ENCODE measurements around the gene SURF6. TPM values are rescaled to one million over a fixed set of nuclear protein-coding genes. Genes with fewer than 3 reads are reported as not detected.

SURF6 gene
- total RNA-seq, 1 experiment from 2014 or later: 16.1 TPM

DNA sequence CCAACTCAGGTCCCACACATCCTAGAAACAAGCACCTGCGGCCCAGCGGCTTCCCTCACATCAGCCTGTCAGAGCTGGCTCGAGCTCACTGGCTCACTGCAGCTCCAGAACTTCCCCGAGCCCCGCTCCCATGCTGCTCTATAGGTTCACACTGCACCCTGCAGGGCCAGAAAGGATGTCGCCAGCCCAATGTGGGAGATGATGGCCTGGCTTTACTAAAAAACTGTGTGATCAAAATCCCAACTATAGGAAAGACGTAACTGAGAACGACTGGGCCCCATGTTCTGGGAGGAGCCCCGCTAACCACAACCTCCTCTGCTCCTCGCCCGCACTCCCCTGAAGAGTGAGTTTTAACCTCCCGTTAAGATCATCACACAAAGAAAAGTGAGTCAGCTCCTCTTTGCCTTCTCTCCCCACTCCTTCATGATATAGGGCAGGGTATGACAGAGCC lies 35.3 kb upstream of the SURF6 start:
- TF ChIP-seq REST (IDR thresholded peaks at IDR 0.05; ENCODE audit: insufficient read depth in 1 of 2, low read depth in 2 of 2, low read length in 1 of 2): no peak
- TF ChIP-seq, protein P1, sequence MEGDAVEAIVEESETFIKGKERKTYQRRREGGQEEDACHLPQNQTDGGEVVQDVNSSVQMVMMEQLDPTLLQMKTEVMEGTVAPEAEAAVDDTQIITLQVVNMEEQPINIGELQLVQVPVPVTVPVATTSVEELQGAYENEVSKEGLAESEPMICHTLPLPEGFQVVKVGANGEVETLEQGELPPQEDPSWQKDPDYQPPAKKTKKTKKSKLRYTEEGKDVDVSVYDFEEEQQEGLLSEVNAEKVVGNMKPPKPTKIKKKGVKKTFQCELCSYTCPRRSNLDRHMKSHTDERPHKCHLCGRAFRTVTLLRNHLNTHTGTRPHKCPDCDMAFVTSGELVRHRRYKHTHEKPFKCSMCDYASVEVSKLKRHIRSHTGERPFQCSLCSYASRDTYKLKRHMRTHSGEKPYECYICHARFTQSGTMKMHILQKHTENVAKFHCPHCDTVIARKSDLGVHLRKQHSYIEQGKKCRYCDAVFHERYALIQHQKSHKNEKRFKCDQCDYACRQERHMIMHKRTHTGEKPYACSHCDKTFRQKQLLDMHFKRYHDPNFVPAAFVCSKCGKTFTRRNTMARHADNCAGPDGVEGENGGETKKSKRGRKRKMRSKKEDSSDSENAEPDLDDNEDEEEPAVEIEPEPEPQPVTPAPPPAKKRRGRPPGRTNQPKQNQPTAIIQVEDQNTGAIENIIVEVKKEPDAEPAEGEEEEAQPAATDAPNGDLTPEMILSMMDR (IDR thresholded peaks at IDR 0.05): no peak
- TF ChIP-seq TCF7L2 (IDR thresholded peaks at IDR 0.05; ENCODE audit: low read depth, low read length): no peak
- TF ChIP-seq POLR2AphosphoS5 (IDR thresholded peaks at IDR 0.05; ENCODE audit: low read depth, low read length): no peak
- no peak for TF ChIP-seq SIN3A (IDR thresholded peaks at IDR 0.05; ENCODE audit: borderline replicate concordance, insufficient read depth, low read depth, low read length)
- ChIA-PET POLR2A (interaction anchor here (0.7 kb wide), 1 partner anchor 16 kb away, joined by 4 read pairs; no protein-coding TSS in a partner anchor), CTCF (no interaction called here)
- in situ Hi-C loops (cut with HindIII; ENCODE audit: low pct_unique_long_range_greater_than_20kb, low sequenced_read_pairs): no loop called here
- no peaks in the 10 kb centered on the region for H3K9me3 ChIP-seq (ENCODE audit: control insufficient read depth, insufficient read depth, low read depth, low read length)
- intact Hi-C loops (cut with micrococcal nuclease; ENCODE audit: unreplicated experiment): no loop called here
- H3K4me3 ChIP-seq (ENCODE audit: low read depth in 2 of 2, low read length in 2 of 2): no peak overlapping the region
- DNase-seq (ENCODE audit: low read depth, low spot score): no peak
- H3K4me1 ChIP-seq (ENCODE audit: control insufficient read depth, insufficient read depth, low read length): peaks cover 18% of the 10 kb centered on the region
- H3K27me3 ChIP-seq (ENCODE audit: control insufficient read depth, insufficient read depth, low read length): no peaks in the 10 kb centered on the region
- ATAC-seq: no peak
- H3K27ac ChIP-seq (ENCODE audit: low read length): no peak overlapping the region
- peaks cover 5% of the 10 kb centered on the region; the same call in 1 of the 2 replicates for H3K36me3 ChIP-seq (ENCODE audit: control insufficient read depth, insufficient read depth, low read length)
- BruUV-seq (replicated peaks): no TSS peak

DNA sequence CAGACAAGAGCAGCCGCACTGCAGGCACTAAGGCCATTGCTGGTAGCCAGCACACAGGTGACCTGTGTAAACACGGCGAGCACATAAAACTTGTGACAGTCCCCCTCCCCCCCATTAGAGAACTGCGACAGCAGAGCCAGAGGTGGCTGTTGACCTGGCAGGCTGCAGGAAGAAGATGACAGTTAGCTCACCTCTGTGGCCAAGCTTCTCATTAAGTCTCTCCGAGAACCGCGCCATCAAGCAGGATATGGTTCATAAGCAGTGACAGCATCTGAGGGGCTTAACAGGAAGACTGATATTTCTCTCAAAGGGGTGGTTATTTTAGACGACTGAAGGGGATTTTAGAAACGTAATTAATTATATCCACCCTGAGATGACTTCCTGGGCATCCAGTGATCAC lies 34.7 kb upstream of the SURF6 start:
- ChIA-PET POLR2A (interaction anchor here (0.7 kb wide), 1 partner anchor 15 kb away, joined by 4 read pairs; no protein-coding TSS in a partner anchor), CTCF (no interaction called here)
- no peak overlapping the region for H3K27ac ChIP-seq (ENCODE audit: low read length)
- no peaks in the 10 kb centered on the region for H3K27me3 ChIP-seq (ENCODE audit: control insufficient read depth, insufficient read depth, low read length)
- peaks cover 9% of the 10 kb centered on the region; the same call in 1 of the 2 replicates for H3K36me3 ChIP-seq (ENCODE audit: control insufficient read depth, insufficient read depth, low read length)
- intact Hi-C loops (cut with micrococcal nuclease; ENCODE audit: unreplicated experiment) (no loop called here), in situ Hi-C loops (cut with HindIII; ENCODE audit: low pct_unique_long_range_greater_than_20kb, low sequenced_read_pairs) (no loop called here)
- H3K4me3 ChIP-seq (ENCODE audit: low read depth in 2 of 2, low read length in 2 of 2): no peak overlapping the region
- peaks cover 18% of the 10 kb centered on the region for H3K4me1 ChIP-seq (ENCODE audit: control insufficient read depth, insufficient read depth, low read length)
- no peak for TF ChIP-seq TCF7L2 (IDR thresholded peaks at IDR 0.05; ENCODE audit: low read depth, low read length)
- no peak for TF ChIP-seq SIN3A (IDR thresholded peaks at IDR 0.05; ENCODE audit: borderline replicate concordance, insufficient read depth, low read depth, low read length)
- TF ChIP-seq POLR2AphosphoS5 (IDR thresholded peaks at IDR 0.05; ENCODE audit: low read depth, low read length): no peak
- TF ChIP-seq, protein P1 (IDR thresholded peaks at IDR 0.05): no peak
- no peak for TF ChIP-seq REST (IDR thresholded peaks at IDR 0.05; ENCODE audit: insufficient read depth in 1 of 2, low read depth in 2 of 2, low read length in 1 of 2)
- no TSS peak for BruUV-seq (replicated peaks)
- DNase-seq (ENCODE audit: low read depth, low spot score) (no peak), ATAC-seq (no peak)
- H3K9me3 ChIP-seq (ENCODE audit: control insufficient read depth, insufficient read depth, low read depth, low read length): no peaks in the 10 kb centered on the region
